Activated naive CD4-positive, alpha-beta T cell treated with anti-CD3 and anti-CD28 coated beads for 36 hours (primary cell): ENCODE results near the gene ATP6V1D. TPM values are rescaled to one million over a fixed set of nuclear protein-coding genes. Genes with fewer than 3 reads are reported as not detected.

Experiments
- CTCF ChIA-PET: fragments of 350-600 bp; sonication (Branson Sonifier 250); formaldehyde crosslinking; loops from one replicate; lab custom pipeline; 2021; ENCODE audit warnings: antibody characterized with exemption; lab: Charles Lee
- DNase-seq: peaks from one replicate; pipeline ENCODE4 v3.0.0-alpha.2; 2020
- H3K27ac Mint-ChIP-seq: one replicate; pipeline ENCODE4 v1.8.0; 2021; ENCODE audit warnings: mild to moderate bottlenecking, mixed read lengths
- H3K27me3 Mint-ChIP-seq: one replicate; pipeline ENCODE4 v1.8.0; 2021; ENCODE audit warnings: low read depth, mixed read lengths
- H3K36me3 Mint-ChIP-seq: one replicate; pipeline ENCODE4 v1.8.0; 2021; ENCODE audit warnings: low read depth, mixed read lengths
- H3K4me1 Mint-ChIP-seq: one replicate; pipeline ENCODE4 v1.8.0; 2021; ENCODE audit warnings: low read depth, mixed read lengths
- H3K4me3 Mint-ChIP-seq: one replicate; pipeline ENCODE4 v1.8.0; 2021; ENCODE audit warnings: mild to moderate bottlenecking, moderate library complexity, mixed read lengths
- H3K9me3 Mint-ChIP-seq: one replicate; pipeline ENCODE4 v1.8.0; 2021; ENCODE audit warnings: mixed read lengths
- intact Hi-C: fragments of 100-400 bp; cut with micrococcal nuclease; formaldehyde crosslinking; loops from one replicate; pipeline ENCODE4 v1.15.1; 2023
- total RNA-seq, 2 experiments: library from RNA; stranded (reverse); gene quantifications; one replicate each; pipeline ENCODE4 v1.2.3, GENCODE V29; 2021

Gene ATP6V1D
- total RNA-seq, 2 experiments from 2014 or later = 16.5 to 19.9 TPM

GRCh38 chr14:67389811-67390534 is 30.4 kb upstream of the ATP6V1D start:
- peaks cover 9% of the 10 kb centered on the region for H3K4me1 Mint-ChIP-seq
- H3K36me3 Mint-ChIP-seq = peaks cover 16% of the 10 kb centered on the region
- intact Hi-C loops = no loop called here
- no peak for DNase-seq
- CTCF ChIA-PET = interaction anchor here (0.9 kb wide), 1 partner anchor 15 kb away, joined by 3 read pairs; no protein-coding TSS in a partner anchor
- H3K4me3 Mint-ChIP-seq = no peak overlapping the region
- no peaks in the 10 kb centered on the region for H3K27me3 Mint-ChIP-seq
- H3K27ac Mint-ChIP-seq = no peak overlapping the region
- H3K9me3 Mint-ChIP-seq = no peaks in the 10 kb centered on the region

- DNase-seq = no peak
- no peak overlapping the region for H3K27ac Mint-ChIP-seq
- CTCF ChIA-PET = no interaction called here
- H3K36me3 Mint-ChIP-seq = peaks cover 22% of the 10 kb centered on the region
- intact Hi-C loops = no loop called here
- no peaks in the 10 kb centered on the region for H3K9me3 Mint-ChIP-seq
- no peak overlapping the region for H3K4me3 Mint-ChIP-seq
- peaks cover 9% of the 10 kb centered on the region for H3K4me1 Mint-ChIP-seq
- no peaks in the 10 kb centered on the region for H3K27me3 Mint-ChIP-seq
These were observed 29.7 kb upstream of the ATP6V1D start for GRCh38 chr14:67389275-67389674.

- intact Hi-C loops = no loop called here
These were observed 27.6 kb upstream of the ATP6V1D start for GRCh38 chr14:67387195-67387594.

GRCh38 chr14:67385618-67386017 is 26.0 kb upstream of the ATP6V1D start:
- no peak overlapping the region for H3K4me3 Mint-ChIP-seq
- H3K9me3 Mint-ChIP-seq = no peaks in the 10 kb centered on the region
- intact Hi-C loops = no loop called here
- peak overlapping the region; percentile 24 for H3K27ac Mint-ChIP-seq
- DNase-seq = no peak
- peaks cover 35% of the 10 kb centered on the region for H3K36me3 Mint-ChIP-seq
- H3K27me3 Mint-ChIP-seq = no peaks in the 10 kb centered on the region
- CTCF ChIA-PET = interaction anchor here (1.2 to 1.6 kb wide), 3 partner anchors 26 to 319 kb away, joined by 3 to 5 read pairs (median 4); partner anchors contain the start of gene ATP6V1D
- H3K4me1 Mint-ChIP-seq = peaks cover 9% of the 10 kb centered on the region

More at GRCh38 chr14:67387195-67387594, 27.6 kb upstream of the ATP6V1D start:
- no peaks in the 10 kb centered on the region for H3K27me3 Mint-ChIP-seq
- H3K4me3 Mint-ChIP-seq = no peak overlapping the region
- no peaks in the 10 kb centered on the region for H3K9me3 Mint-ChIP-seq
- CTCF ChIA-PET = no interaction called here
- no peak for DNase-seq
- H3K36me3 Mint-ChIP-seq = peaks cover 30% of the 10 kb centered on the region
- H3K4me1 Mint-ChIP-seq = peaks cover 15% of the 10 kb centered on the region
- no peak overlapping the region for H3K27ac Mint-ChIP-seq

GRCh38 chr14:67385120-67385519 is 25.5 kb upstream of the ATP6V1D start:
- intact Hi-C loops = no loop called here
- DNase-seq = no peak
- Mint-ChIP-seq H3K27ac (peak overlapping the region; percentile 24), H3K36me3 (peaks cover 35% of the 10 kb centered on the region), H3K4me1 (peaks cover 8% of the 10 kb centered on the region), H3K27me3 (no peaks in the 10 kb centered on the region), H3K4me3 (no peak overlapping the region), H3K9me3 (no peaks in the 10 kb centered on the region)
- CTCF ChIA-PET = interaction anchor here (1.5 to 1.6 kb wide), 2 partner anchors 25 to 186 kb away, joined by 4 to 5 read pairs; partner anchors contain the start of gene ATP6V1D

- peaks cover 24% of the 10 kb centered on the region for H3K4me1 Mint-ChIP-seq
- peaks cover 31% of the 10 kb centered on the region for H3K36me3 Mint-ChIP-seq
- no peaks in the 10 kb centered on the region for H3K9me3 Mint-ChIP-seq
- no peaks in the 10 kb centered on the region for H3K27me3 Mint-ChIP-seq
- DNase-seq = no peak
- no peak overlapping the region for H3K27ac Mint-ChIP-seq
- H3K4me3 Mint-ChIP-seq = no peak overlapping the region
- intact Hi-C loops = no loop called here
- CTCF ChIA-PET = interaction anchor here (1.2 kb wide), 1 partner anchor 18 kb away, joined by 9 read pairs; the partner anchor contains the start of genes ATP6V1D and EIF2S1
These were observed 18.3 kb upstream of the ATP6V1D start for GRCh38 chr14:67377916-67378315.

- intact Hi-C loops = no loop called here
- peak; percentile 40 for DNase-seq
- Mint-ChIP-seq H3K4me1 (peaks cover 40% of the 10 kb centered on the region), H3K36me3 (peaks cover 19% of the 10 kb centered on the region), H3K27me3 (no peaks in the 10 kb centered on the region), H3K27ac (peak overlapping the region; percentile 82), H3K4me3 (no peak overlapping the region), H3K9me3 (no peaks in the 10 kb centered on the region)
- CTCF ChIA-PET = no interaction called here
These were observed 13.7 kb upstream of the ATP6V1D start for GRCh38 chr14:67373347-67373746.

- H3K9me3 Mint-ChIP-seq = no peaks in the 10 kb centered on the region
- H3K36me3 Mint-ChIP-seq = peaks cover 22% of the 10 kb centered on the region
- no peak overlapping the region for H3K4me3 Mint-ChIP-seq
- CTCF ChIA-PET = no interaction called here
- H3K4me1 Mint-ChIP-seq = peaks cover 44% of the 10 kb centered on the region
- intact Hi-C loops = no loop called here
- peak overlapping the region; percentile 35 for H3K27ac Mint-ChIP-seq
- H3K27me3 Mint-ChIP-seq = no peaks in the 10 kb centered on the region
- no peak for DNase-seq
These were observed 13.2 kb upstream of the ATP6V1D start for GRCh38 chr14:67372833-67373232.

- no peak overlapping the region for H3K27ac Mint-ChIP-seq
- H3K36me3 Mint-ChIP-seq = peaks cover 22% of the 10 kb centered on the region
- H3K4me1 Mint-ChIP-seq = peaks cover 46% of the 10 kb centered on the region
- intact Hi-C loops = no loop called here
- DNase-seq = no peak
- no peaks in the 10 kb centered on the region for H3K9me3 Mint-ChIP-seq
- CTCF ChIA-PET = no interaction called here
- H3K27me3 Mint-ChIP-seq = no peaks in the 10 kb centered on the region
- no peak overlapping the region for H3K4me3 Mint-ChIP-seq
These were observed 11.9 kb upstream of the ATP6V1D start for GRCh38 chr14:67371247-67372148.

- peak overlapping the region; percentile 7 for H3K27ac Mint-ChIP-seq
- no peaks in the 10 kb centered on the region for H3K27me3 Mint-ChIP-seq
- peaks cover 52% of the 10 kb centered on the region for H3K4me1 Mint-ChIP-seq
- DNase-seq = no peak
- peaks cover 22% of the 10 kb centered on the region for H3K36me3 Mint-ChIP-seq
- no peaks in the 10 kb centered on the region for H3K9me3 Mint-ChIP-seq
- no peak overlapping the region for H3K4me3 Mint-ChIP-seq
- CTCF ChIA-PET = no interaction called here
- intact Hi-C loops = no loop called here
These were observed 11.2 kb upstream of the ATP6V1D start for GRCh38 chr14:67370830-67371229.

GRCh38 chr14:67365476-67365875 is 5.9 kb upstream of the ATP6V1D start:
- Mint-ChIP-seq H3K9me3 (no peaks in the 10 kb centered on the region), H3K4me3 (no peak overlapping the region), H3K27me3 (no peaks in the 10 kb centered on the region), H3K27ac (no peak overlapping the region), H3K36me3 (peaks cover 30% of the 10 kb centered on the region), H3K4me1 (peaks cover 64% of the 10 kb centered on the region)
- intact Hi-C loops = no loop called here
- no peak for DNase-seq
- CTCF ChIA-PET = interaction anchor here (0.6 kb wide), 1 partner anchor 46 kb away, joined by 3 read pairs; no protein-coding TSS in a partner anchor
